ENCODE measurements around the gene PRPH2.

- TF ChIP-seq POLR2A (IDR thresholded peaks at IDR 0.05) (no peak), CTCF (IDR thresholded peaks at IDR 0.05) (no peak)
Observed at GRCh38 chr6:42714098-42714761, 8.2 kb downstream of the PRPH2 start.

All from stomach (tissue), 4 donors.